HL-60 (cell line): Measurements from ENCODE around the gene CBFA2T2.
"Not testable (repeated sequence)": the region's sequence is repeated elsewhere in the genome, so short reads cannot be mapped to it uniquely, and the experiment has no call there.

Source experiments
- DNase-seq, 2 experiments: peaks; one replicate each; pipeline ENCODE4 v3.0.0-alpha.2; 2010 to 2020; ENCODE audit warnings: low read depth in 1 of 2, low spot score in 1 of 2
- H3K27ac ChIP-seq: fragments of 250-450 bp; sonication (Bioruptor Pico); replicated peaks from 2 replicates; pipeline ENCODE4 v1.5.1; 2020; ENCODE audit warnings: mild to moderate bottlenecking, moderate library complexity
- H3K27me3 ChIP-seq: fragments of 250-450 bp; sonication (Bioruptor Pico); 2 replicates; pipeline ENCODE4 v1.5.1; 2021; ENCODE audit warnings: mild to moderate bottlenecking, moderate library complexity; ENCODE audit not compliant: insufficient read depth, poor library complexity, severe bottlenecking
- H3K4me3 ChIP-seq: replicated peaks from 2 replicates; pipeline ENCODE4 v1.5.1; 2011; ENCODE audit warnings: mild to moderate bottlenecking, control low read depth, low read length; ENCODE audit not compliant: insufficient read depth
- GABPA ChIP-seq: IDR thresholded peaks from 2 replicates; pipeline ENCODE4 v1.6.1; 2012; ENCODE audit warnings: low read depth
- POLR2AphosphoS5 ChIP-seq: IDR thresholded peaks from 2 replicates; pipeline ENCODE4 v1.6.1; 2012; ENCODE audit warnings: low read depth
- REST ChIP-seq: IDR thresholded peaks from 2 replicates; pipeline ENCODE4 v1.6.1; 2012; ENCODE audit warnings: low read depth; ENCODE audit not compliant: insufficient replicate concordance
- SPI1 ChIP-seq: IDR thresholded peaks from 2 replicates; pipeline ENCODE4 v1.6.1; 2012; ENCODE audit warnings: low read depth, mild to moderate bottlenecking, borderline replicate concordance
- TF ChIP-seq, protein P1 (sequence below): IDR thresholded peaks from one replicate; pipeline ENCODE4 v1.5.1; 2011; ENCODE audit warnings: low read length, control low read depth, inconsistent platforms; ENCODE audit not compliant: insufficient read depth

CBFA2T2 gene

DNA sequence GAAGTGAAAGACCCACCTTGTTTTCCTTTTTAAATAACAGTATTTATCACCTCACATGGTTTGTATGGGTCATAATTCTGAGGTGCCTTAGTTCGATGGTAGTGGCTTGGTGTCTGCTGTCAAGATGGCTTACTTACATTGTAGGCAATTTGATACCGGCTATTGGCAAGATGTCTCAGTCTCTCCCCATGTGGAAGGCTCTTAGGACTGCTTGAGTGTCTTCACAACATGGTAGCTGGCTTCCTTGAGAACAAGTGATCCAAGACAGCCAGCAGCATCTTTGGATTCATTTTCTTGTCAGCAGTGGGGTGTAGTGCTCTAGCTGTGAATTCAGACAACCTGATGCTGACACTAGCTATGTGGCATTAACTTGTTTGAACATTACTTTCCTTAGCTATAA lies 70.1 kb downstream of the CBFA2T2 start:
- Histone ChIP-seq H3K27ac (no peak overlapping the region), H3K4me3 (no peak overlapping the region), H3K27me3 (no peaks in the 10 kb centered on the region)
- TF ChIP-seq GABPA (no peak), REST (no peak), SPI1 (no peak), POLR2AphosphoS5 (no peak)
- TF ChIP-seq, protein P1, sequence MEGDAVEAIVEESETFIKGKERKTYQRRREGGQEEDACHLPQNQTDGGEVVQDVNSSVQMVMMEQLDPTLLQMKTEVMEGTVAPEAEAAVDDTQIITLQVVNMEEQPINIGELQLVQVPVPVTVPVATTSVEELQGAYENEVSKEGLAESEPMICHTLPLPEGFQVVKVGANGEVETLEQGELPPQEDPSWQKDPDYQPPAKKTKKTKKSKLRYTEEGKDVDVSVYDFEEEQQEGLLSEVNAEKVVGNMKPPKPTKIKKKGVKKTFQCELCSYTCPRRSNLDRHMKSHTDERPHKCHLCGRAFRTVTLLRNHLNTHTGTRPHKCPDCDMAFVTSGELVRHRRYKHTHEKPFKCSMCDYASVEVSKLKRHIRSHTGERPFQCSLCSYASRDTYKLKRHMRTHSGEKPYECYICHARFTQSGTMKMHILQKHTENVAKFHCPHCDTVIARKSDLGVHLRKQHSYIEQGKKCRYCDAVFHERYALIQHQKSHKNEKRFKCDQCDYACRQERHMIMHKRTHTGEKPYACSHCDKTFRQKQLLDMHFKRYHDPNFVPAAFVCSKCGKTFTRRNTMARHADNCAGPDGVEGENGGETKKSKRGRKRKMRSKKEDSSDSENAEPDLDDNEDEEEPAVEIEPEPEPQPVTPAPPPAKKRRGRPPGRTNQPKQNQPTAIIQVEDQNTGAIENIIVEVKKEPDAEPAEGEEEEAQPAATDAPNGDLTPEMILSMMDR: no peak
- no peak for DNase-seq

GRCh38 chr20:33561053-33561452 lies 71.2 kb downstream of the CBFA2T2 start:
- H3K27ac ChIP-seq, H3K27me3 ChIP-seq, DNase-seq, H3K4me3 ChIP-seq: not testable (repeated sequence)

- Histone ChIP-seq H3K4me3 (no peak overlapping the region), H3K27ac (no peak overlapping the region), H3K27me3 (no peaks in the 10 kb centered on the region)
- TF ChIP-seq POLR2AphosphoS5: no peak
- no peak for TF ChIP-seq REST
- TF ChIP-seq, protein P1: no peak
- no peak for TF ChIP-seq GABPA
- no peak for TF ChIP-seq SPI1
- DNase-seq: no peak
These were observed 72.1 kb downstream of the CBFA2T2 start for GRCh38 chr20:33561692-33562601.

- DNase-seq: no peak
- TF ChIP-seq REST: no peak
- no peak for TF ChIP-seq POLR2AphosphoS5
- TF ChIP-seq, protein P1: no peak
- no peak for TF ChIP-seq SPI1
- TF ChIP-seq GABPA: no peak
- Histone ChIP-seq H3K27me3 (no peaks in the 10 kb centered on the region), H3K27ac (no peak overlapping the region), H3K4me3 (no peak overlapping the region)
These were observed 73.9 kb downstream of the CBFA2T2 start for GRCh38 chr20:33563788-33564187.
